A549 (cell line): ENCODE results near the gene BPIFA3.

ENCODE experiments used
- CEBPB ChIP-seq, 2 experiments: fragments of >200 bp in 1 of 2; sonication (Bioruptor Twin) in 1 of 2; formaldehyde crosslinking in 1 of 2; IDR thresholded peaks; 2 replicates each; pipeline ENCODE4 v1.6.1; 2012 to 2016
- CTCF ChIP-seq: fragments of >200 bp; sonication (Bioruptor Twin); formaldehyde crosslinking; IDR thresholded peaks from 3 replicates; pipeline ENCODE4 v1.5.1; 2016
- E2F6 ChIP-seq: IDR thresholded peaks from 2 replicates; pipeline ENCODE4 v1.6.1; 2012; ENCODE audit warnings: low read depth, borderline replicate concordance
- EP300 ChIP-seq, 2 experiments: fragments of >200 bp; sonication (Bioruptor Twin); formaldehyde crosslinking; IDR thresholded peaks; 2 replicates in 1 of 2; 3 replicates in 1 of 2; pipeline ENCODE4 v1.6.1; 2016 to 2017
- FOSL2 ChIP-seq, 2 experiments: fragments of 450-650 bp in 1 of 2; fragments of >200 bp in 1 of 2; sonication (Bioruptor Twin) in 1 of 2; formaldehyde crosslinking; IDR thresholded peaks; 2 replicates each; pipeline versions ENCODE4 v1.5.0 to v1.6.1; 2016 to 2020; ENCODE audit warnings: mild to moderate bottlenecking in 1 of 2, moderate library complexity in 1 of 2
- HDAC2 ChIP-seq: fragments of 200-600 bp; sonication (generic); IDR thresholded peaks from 2 replicates; pipeline ENCODE4 v1.6.1; 2016
- NR3C1 ChIP-seq: fragments of >200 bp; sonication (Bioruptor Twin); formaldehyde crosslinking; IDR thresholded peaks from 3 replicates; pipeline ENCODE4 v1.6.1; 2017
- POLR2A ChIP-seq: IDR thresholded peaks from 2 replicates; pipeline ENCODE4 v1.6.1; 2012; ENCODE audit warnings: mild to moderate bottlenecking, low read length
- RAD21 ChIP-seq, 2 experiments: fragments of >200 bp in 1 of 2; sonication (Bioruptor Twin) in 1 of 2; formaldehyde crosslinking in 1 of 2; IDR thresholded peaks in 1 of 2; conservative IDR thresholded peaks in 1 of 2; 2 replicates in 1 of 2; 3 replicates in 1 of 2; pipeline ENCODE4 v1.6.1; 2012 to 2018; ENCODE audit warnings: inconsistent platforms in 1 of 2
- REST ChIP-seq: fragments of 200-600 bp; sonication (generic); IDR thresholded peaks from 2 replicates; pipeline ENCODE4 v1.6.1; 2016; ENCODE audit warnings: antibody characterized with exemption, mild to moderate bottlenecking, moderate library complexity
- SREBF2 ChIP-seq: fragments of 450-650 bp; IDR thresholded peaks from 2 replicates; pipeline ENCODE4 v1.6.1; 2014; ENCODE audit warnings: mild to moderate bottlenecking, moderate library complexity
- TP53 ChIP-seq: fragments of 250-450 bp; sonication (Bioruptor Pico); IDR thresholded peaks from 2 replicates; pipeline ENCODE4 v1.5.0; 2021; ENCODE audit warnings: mild to moderate bottlenecking, moderate library complexity

DNA sequence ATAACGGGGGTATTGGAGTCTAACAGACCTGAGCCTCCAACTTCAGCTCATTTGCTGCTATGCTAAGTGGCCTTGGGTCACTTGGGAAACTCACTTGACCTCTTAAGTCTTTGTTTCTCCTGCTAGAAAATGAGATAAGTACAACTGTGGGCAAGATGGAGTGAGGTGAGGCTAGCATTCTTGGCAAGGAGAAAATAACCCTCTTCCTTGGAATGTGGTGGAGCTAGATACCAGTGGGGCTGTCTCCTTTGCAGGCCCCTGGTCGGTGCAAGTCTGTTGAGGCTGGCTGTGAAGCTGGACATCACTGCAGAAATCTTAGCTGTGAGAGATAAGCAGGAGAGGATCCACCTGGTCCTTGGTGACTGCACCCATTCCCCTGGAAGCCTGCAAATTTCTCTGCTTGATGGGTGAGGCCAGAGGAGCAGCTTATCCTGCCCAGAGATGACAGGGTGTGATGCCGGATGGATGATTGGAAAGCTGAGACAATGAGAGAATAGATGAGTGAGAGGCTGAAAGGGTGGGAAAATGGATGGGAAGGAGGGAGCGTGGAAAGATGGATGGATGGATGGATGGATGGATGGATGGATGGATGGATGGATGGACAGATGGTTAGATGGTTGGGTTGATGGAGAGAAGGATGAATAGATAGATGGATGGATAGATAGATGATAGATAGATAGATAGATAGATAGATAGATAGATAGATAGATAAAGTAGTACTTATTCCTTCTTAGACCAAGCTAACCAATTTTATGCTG is 23.0 kb downstream of the BPIFA3 start:
- TF ChIP-seq CTCF (no peak), NR3C1 (no peak), TP53 (no peak), FOSL2 (IDR thresholded peaks at IDR 0.05) (no peak), FOSL2 (CRISPR knock-in tag; IDR thresholded peaks at IDR 0.05) (no peak), EP300 (IDR thresholded peaks at IDR 0.05) (no peak), E2F6 (no peak), REST (no peak), HDAC2 (no peak), POLR2A (no peak), SREBF2 (no peak), CEBPB (IDR thresholded peaks at IDR 0.05) (no peak), RAD21 (conservative IDR thresholded peaks at IDR 0.05 in 1 of 2, IDR thresholded peaks at IDR 0.05 in 1 of 2) (no peak)
